OCI-LY3 (cell line): ENCODE data around the gene COL9A1.
"Not testable (repeated sequence)": the region's sequence is repeated elsewhere in the genome, so short reads cannot be mapped to it uniquely, and the experiment has no call there.

Source experiments
- EZH2phosphoT487 ChIP-seq: fragments of 200-600 bp; shearing (Covaris generic); IDR thresholded peaks from 2 replicates; pipeline ENCODE4 v1.6.1; 2018; ENCODE audit warnings: antibody characterized with exemption, mixed run types, low read depth
- TF ChIP-seq, protein P1 (sequence below): fragments of 200-600, 300-600 bp; sonication (generic); IDR thresholded peaks from 2 replicates; pipeline ENCODE4 v1.5.1; 2014; ENCODE audit warnings: antibody characterized with exemption, low read length, low read depth

- TF ChIP-seq, protein P1, sequence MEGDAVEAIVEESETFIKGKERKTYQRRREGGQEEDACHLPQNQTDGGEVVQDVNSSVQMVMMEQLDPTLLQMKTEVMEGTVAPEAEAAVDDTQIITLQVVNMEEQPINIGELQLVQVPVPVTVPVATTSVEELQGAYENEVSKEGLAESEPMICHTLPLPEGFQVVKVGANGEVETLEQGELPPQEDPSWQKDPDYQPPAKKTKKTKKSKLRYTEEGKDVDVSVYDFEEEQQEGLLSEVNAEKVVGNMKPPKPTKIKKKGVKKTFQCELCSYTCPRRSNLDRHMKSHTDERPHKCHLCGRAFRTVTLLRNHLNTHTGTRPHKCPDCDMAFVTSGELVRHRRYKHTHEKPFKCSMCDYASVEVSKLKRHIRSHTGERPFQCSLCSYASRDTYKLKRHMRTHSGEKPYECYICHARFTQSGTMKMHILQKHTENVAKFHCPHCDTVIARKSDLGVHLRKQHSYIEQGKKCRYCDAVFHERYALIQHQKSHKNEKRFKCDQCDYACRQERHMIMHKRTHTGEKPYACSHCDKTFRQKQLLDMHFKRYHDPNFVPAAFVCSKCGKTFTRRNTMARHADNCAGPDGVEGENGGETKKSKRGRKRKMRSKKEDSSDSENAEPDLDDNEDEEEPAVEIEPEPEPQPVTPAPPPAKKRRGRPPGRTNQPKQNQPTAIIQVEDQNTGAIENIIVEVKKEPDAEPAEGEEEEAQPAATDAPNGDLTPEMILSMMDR = not testable (repeated sequence)
- TF ChIP-seq EZH2phosphoT487 = not testable (repeated sequence)
Measured at GRCh38 chr6:70339810-70340209, 36.9 kb upstream of the COL9A1 start.
